NCI-H2081 (cell line): ENCODE results near the gene RAD51AP1.
"Not testable (repeated sequence)": the region's sequence is repeated elsewhere in the genome, so short reads cannot be mapped to it uniquely, and the experiment has no call there.

Source experiments
- DNase-seq, 2 experiments: peaks; one replicate each; lab custom pipeline; 2025; lab: John Stamatoyannopoulos, UW

Gene RAD51AP1, protein sequence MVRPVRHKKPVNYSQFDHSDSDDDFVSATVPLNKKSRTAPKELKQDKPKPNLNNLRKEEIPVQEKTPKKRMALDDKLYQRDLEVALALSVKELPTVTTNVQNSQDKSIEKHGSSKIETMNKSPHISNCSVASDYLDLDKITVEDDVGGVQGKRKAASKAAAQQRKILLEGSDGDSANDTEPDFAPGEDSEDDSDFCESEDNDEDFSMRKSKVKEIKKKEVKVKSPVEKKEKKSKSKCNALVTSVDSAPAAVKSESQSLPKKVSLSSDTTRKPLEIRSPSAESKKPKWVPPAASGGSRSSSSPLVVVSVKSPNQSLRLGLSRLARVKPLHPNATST

DNA sequence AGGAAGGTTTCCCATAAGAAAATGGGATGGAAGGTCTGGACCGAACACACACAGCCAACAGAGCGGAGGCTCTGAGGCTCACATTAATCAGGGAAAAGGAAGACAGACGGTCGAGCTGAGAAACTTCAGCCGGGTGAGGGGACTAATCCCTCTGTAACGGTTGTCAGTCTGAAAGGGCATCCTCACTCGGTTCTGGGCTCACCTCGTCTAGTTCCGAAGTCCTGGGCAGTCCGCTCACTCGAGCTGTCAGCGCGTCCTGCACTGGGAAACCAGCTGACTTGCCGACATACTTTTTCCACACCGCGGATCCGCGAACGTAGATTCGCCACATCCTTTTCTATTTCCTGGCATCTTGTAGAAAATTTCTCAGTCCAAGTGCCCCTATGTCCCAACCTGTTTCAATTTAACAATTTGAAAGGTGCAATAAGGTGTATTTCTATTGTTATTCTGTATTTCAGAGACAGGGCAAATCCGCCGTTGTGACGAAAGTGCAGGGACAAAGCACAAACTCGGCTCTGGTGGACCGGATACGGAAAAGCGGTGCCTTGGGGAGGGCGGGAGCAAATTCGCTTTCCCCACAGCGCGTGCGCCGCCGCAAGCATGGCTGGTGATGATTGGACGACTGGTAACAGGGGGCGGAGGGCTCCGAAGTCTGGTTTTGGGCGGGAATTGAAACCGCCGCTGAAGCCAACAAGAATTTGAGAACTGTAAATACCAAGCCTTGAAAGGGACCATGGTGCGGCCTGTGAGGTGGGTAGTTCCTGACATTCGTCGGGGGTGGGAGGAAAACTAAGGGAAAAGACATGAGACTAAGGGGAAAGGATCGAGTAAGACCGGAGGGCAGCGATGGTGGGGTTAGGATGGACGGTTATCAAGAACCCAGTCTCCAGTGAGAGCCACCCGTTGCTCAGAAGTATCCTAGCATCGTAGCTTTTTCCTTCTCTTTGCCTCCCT, at the start of gene RAD51AP1:
Gene RAD51AP1, plus strand, starts transcription at position 684 of the 954 bp plus-strand sequence. Its CDS starts 50 bp downstream, at position 734.
- peak; percentile 94 to 96 for DNase-seq

- DNase-seq = no peak
Observed at GRCh38 chr12:4489556-4489955, 49.1 kb upstream of the RAD51AP1 start.

GRCh38 chr12:4490973-4491372, 47.7 kb upstream of the RAD51AP1 start:
- DNase-seq = no peak

DNA sequence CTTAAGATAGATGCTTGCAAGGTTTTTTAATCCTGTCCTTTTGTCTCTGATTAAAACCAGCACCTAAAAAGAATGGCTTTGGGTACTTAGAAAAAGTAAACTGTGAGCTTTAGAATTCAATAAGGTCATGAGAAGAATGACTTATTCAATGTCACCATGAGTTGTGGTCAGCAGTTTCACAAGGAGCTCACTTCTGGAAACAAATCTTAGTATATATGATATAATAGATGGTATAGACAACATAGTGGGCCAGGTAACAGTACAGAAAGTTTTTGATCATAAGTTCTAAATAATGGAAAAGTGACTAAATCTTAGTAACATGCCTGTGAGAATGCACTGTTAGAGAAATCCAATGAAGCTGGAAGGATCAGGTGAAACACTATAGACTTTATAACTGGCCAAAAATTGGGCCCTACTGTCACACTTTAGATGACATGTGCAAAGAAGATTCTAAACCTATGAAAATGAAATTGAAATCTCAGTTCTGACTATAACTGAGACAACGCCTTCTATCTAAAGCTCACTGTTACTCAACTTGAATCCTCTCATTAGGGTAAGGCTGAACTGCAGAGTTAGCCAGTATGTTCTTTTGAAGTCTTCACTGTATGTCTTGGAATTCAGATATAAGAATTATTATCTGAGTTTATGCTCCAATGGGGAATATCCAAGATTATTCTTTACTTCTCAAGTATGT, 42.4 kb upstream of the RAD51AP1 start:
- DNase-seq = no peak

GRCh38 chr12:4499186-4499585, 39.5 kb upstream of the RAD51AP1 start:
- DNase-seq = no peak

DNA sequence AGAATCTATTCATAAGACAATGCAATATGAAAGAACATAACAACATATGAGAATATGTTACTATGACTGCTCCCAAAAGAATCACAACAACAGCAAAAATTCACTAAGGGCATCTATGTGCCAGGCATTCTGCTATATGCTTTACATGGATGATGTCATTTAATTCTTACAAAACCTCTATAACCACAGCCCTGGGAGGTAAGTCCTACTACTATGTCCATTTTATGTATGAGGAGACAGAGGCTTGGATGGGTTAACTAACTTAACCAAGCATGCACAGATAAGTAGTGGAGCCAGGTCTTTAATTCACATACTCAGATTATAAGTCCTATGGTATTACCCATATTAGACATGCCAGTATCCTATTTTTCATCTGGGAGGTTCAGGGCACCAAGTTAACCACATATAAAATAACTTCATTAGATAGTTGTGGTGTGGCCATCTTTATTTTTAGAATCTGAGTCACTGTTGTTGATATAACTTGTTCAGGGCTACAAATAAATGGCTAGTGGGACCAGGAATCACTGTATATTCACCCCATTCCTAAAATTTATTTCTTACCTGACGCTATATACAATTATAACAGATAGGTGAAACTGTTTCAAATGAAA, 33.2 kb upstream of the RAD51AP1 start:
- no peak for DNase-seq

GRCh38 chr12:4506430-4506829, 32.3 kb upstream of the RAD51AP1 start:
- no peak for DNase-seq

DNA sequence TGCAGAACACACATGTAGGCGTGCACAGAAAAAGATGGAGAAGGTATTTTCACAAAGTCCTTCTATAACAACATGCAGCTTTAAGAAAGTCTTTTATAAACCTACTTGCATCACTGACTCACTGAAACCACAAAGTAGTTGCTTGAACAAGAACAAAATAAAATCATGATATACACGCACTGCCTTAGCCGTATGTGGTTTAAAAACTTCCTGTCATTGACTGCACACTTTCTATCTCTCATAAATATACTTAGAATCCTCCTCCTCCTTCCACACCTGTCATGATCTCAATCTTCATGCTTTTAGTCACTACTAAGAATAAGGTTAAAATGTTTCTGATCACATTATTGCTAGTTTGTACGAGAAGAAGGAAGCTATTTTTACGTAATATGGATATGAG, 31.8 kb upstream of the RAD51AP1 start:
- DNase-seq = no peak

DNA sequence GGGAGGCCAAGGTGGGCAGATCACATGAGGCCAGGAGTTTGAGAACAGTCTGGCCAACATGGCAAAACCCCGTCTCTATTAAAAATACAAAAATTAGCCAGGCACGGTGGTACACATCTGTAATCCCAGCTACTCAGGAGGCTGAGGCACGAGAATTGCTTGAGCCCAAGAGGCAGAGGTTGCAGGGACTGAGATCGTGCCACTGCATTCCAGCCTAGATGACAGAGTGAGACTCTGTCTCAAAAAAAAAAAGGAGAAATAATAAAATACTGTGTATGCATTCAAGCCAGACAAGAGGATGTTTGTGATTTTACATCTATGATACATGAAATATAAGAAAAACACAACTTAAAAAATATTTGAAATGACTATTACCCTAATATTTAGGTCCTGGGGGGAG, 30.2 kb upstream of the RAD51AP1 start:
- not testable (repeated sequence) for DNase-seq

GRCh38 chr12:4509269-4509668, 29.4 kb upstream of the RAD51AP1 start:
- not testable (repeated sequence) for DNase-seq

DNA sequence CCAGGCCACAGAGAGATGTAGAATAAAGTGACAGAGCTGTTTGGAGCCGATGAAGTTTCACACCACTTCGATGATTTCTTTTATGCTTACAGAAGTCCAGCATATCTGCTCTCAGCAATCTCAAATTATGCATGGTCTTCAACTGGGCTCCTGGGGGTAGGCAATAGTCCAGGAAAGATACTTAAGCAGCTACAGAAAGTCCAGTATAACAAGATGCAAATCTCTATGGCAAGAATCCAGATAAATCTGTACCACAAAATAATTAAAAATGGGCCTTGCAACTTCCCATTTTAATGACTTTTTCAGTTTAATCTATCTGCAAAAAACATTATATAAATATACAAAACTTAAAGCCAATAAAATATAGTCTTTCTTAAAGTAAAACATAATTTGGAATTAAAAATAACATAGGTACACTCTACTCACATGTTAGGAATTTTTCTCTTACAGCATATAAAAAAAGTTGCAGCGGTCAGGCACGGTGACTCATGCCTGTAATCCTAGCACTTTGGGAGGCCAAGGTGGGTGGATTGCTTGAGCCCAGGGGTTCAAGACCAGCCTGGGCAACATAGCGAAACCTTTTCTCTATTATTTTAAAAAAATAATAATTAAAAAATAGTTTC, 20.5 kb upstream of the RAD51AP1 start:
- DNase-seq = no peak

DNA sequence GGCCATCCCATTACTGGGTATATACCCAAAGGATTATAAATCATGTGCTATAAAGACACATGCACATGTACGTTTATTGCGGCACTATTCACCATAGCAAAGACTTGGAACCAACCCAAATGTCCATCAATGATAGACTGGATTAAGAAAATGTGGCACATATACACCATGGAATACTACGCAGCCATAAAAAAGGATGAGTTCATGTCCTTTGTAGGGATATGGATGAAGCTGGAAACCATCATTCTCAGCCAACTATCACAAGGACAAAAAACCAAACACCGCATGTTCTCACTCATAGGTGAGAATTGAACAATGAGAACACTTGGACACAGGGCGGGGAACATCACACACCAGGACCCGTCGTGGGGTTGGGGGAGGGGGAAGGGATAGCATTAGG, 15.2 kb upstream of the RAD51AP1 start:
- DNase-seq = not testable (repeated sequence)

GRCh38 chr12:4526923-4527546, 11.7 kb upstream of the RAD51AP1 start:
- peak in 1 of 2 experiments; percentile 18 for DNase-seq

DNA sequence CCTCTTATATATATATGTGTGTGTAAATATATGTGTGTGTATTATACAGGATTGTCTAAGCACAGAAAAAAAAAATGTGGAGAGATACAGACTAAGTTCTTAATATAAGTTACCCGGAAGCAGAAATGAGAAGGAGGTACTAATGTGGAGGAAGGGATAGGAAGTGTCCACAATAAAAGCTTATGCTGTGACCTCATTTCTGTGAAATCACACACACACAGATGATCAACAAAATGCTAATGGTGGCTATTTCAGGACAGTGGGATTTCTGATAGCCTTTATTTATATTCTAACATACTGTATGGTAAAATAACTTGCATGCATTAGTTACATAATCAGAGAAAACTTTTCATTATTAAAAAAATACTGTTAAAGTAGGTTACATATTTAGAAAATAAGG, 8.5 kb upstream of the RAD51AP1 start:
- no peak for DNase-seq

DNA sequence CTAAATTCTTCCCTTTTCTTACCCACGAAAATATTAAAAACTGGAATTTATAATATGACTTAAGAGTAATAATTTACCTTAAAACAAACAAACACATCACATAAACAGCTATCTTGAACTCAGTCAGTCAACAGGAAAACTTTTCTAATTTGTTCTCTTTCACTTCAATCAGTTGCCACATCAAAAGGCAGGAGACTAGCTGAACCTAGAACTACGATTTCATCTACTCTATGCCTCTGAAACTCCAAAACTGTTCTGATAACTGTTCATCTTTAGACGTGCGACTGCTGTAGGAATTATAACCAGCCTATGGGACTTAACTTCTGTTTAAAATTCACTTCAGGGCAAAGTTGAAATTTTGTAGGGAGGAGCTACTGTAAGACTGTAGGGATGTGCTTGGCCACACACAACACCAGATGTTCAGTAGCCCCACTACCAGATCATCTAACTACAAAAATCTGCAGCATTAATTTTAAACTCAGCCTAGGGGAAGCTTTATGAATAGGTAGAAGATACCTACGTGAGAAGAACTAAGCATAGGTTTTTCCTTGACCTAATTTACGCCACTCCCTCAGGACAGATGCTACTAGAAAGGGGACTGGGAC, 7.6 kb upstream of the RAD51AP1 start:
- DNase-seq = no peak

GRCh38 chr12:4535092-4535491, 3.6 kb upstream of the RAD51AP1 start:
- no peak for DNase-seq

- no peak for DNase-seq
Observed at GRCh38 chr12:4535871-4536270, 2.8 kb upstream of the RAD51AP1 start.

DNA sequence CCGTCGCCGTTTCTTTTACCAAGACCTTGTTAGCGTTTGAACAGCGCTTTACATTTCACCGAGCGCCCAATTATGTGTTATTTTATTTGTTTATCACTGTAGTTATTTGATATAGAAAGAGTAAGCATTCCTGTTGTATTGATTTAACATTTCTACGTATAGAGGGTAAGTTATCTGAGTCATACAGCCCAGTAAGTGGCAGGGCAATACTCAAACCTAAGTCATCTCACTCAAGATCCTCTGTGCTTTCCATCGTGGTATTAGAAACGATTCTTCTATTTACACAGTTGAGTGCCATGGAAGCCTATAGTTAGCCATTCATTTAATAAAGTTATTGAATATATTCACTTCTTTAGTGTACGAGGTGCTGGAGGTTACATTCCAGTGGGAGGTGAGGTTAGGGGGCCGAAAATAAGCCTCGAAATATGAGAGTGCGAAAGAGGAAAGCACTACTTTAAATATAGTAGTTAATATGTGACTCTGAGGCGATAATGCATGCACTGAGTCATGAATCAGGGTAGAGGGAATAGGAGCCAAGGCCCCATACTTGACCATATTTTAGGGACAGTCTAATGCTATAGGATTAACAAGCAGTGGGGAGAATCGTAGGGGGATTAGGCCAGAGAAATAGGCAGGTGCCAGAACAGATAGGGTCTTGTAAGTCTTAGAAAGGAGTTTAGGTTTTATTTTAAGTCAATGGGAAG, 629 bp downstream of the RAD51AP1 start:
- DNase-seq = no peak

- no peak for DNase-seq
Observed at GRCh38 chr12:4540170-4540569, 1.5 kb downstream of the RAD51AP1 start.

DNA sequence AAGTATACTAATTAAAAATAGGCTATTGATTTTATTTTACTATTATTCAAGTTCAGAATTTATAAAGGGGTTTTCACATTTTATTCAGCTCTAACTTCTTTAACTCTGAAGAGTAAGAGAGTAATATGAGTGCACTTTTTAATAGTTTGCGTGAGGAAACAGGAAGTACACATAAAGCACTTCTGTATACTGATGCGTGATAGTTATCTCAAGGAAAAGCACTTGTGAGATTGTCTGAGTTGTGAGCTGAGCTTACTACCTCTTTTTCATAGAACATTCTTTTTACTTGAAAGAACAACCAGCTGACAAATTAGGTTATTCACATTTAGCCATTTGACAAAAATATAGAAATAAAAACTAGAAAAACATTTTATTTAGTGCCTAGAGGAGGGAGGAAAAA, 1.9 kb downstream of the RAD51AP1 start:
- DNase-seq = no peak
